Stimulated activated naive B cell treated with anti-CD40 and anti-IgM and Interleukin-4, amounts not matched to agents 10 μg/mL and 1 μg/mL and 100 μg/mL, for 72 hours (primary cell): ENCODE results near the gene BCAS3.
A peak's percentile ranks its signal among the peaks of the same experiment; 100 is the strongest.

Experiments used
- ATAC-seq, 2 donors: fragments of 150-1000 bp; cut with Tn5 transposase; replicated peaks; 2 replicates each; pipeline ENCODE4 v1.10.0; 2021; ENCODE audit warnings: moderate library complexity in 1 of 2
- DNase-seq: peaks from one replicate; pipeline ENCODE4 v3.0.0; 2021
- H3K27ac Mint-ChIP-seq: one replicate; pipeline ENCODE4 v1.8.0; 2022; ENCODE audit warnings: mild to moderate bottlenecking, mixed read lengths
- H3K27me3 Mint-ChIP-seq, 2 donors: one replicate each; pipeline ENCODE4 v1.8.0; 2022; ENCODE audit warnings: mixed read lengths in 2 of 2
- H3K36me3 Mint-ChIP-seq, 2 donors: one replicate each; pipeline ENCODE4 v1.8.0; 2022; ENCODE audit warnings: mixed read lengths in 2 of 2, mild to moderate bottlenecking in 1 of 2
- H3K4me1 Mint-ChIP-seq, 2 donors: one replicate each; pipeline ENCODE4 v1.8.0; 2022; ENCODE audit warnings: mixed read lengths in 2 of 2, mild to moderate bottlenecking in 1 of 2
- H3K4me3 Mint-ChIP-seq, 2 donors: one replicate each; pipeline ENCODE4 v1.8.0; 2022; ENCODE audit warnings: mild to moderate bottlenecking in 2 of 2, mixed read lengths in 2 of 2, moderate library complexity in 1 of 2
- H3K9me3 Mint-ChIP-seq, 2 donors: one replicate each; pipeline ENCODE4 v1.8.0; 2022; ENCODE audit warnings: mixed read lengths in 2 of 2, mild to moderate bottlenecking in 1 of 2

The BCAS3 gene

GRCh38 chr17:61395983-61396585 lies 718.4 kb downstream of the BCAS3 start:
- Mint-ChIP-seq H3K36me3 (peaks cover 4 to 17% of the 10 kb centered on the region in 2 donors), H3K4me3 (no peak overlapping the region), H3K27me3 (peaks cover 58 to 71% of the 10 kb centered on the region in 2 donors), H3K9me3 (no peaks in the 10 kb centered on the region), H3K4me1 (peaks cover 11 to 32% of the 10 kb centered on the region in 2 donors), H3K27ac (no peak overlapping the region)
- ATAC-seq = no peak
- DNase-seq = no peak

DNA sequence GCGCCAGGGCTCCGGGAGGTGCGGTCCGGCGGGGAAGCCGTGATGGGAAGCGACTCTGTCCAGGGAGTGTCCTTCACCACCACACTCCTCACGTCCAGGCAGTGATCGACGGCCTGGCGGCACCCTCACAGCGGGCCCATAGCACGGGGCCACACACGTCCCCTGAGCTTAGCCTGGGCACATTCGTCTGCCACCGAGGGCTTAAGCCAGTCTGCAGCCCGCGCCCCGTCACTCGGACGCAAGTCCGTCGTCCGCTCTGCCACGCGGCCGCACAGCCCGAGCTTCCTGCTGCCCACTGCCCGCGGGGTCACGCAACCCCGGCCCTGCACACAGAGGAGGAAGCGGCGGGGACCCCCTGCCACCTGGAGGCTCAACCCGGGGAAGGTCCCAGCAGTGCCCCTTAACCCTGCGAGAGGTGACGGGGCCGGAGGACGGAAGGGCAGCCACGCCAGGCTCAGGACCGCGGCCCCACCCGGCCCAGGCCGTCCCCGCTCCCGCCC lies 719.0 kb downstream of the BCAS3 start:
- peaks cover 4 to 17% of the 10 kb centered on the region in 2 donors for H3K36me3 Mint-ChIP-seq
- H3K27ac Mint-ChIP-seq = no peak overlapping the region
- no peaks in the 10 kb centered on the region for H3K9me3 Mint-ChIP-seq
- H3K27me3 Mint-ChIP-seq = peaks cover 59 to 72% of the 10 kb centered on the region in 2 donors
- ATAC-seq (no peak), DNase-seq (no peak)
- H3K4me1 Mint-ChIP-seq = peaks cover 14 to 37% of the 10 kb centered on the region in 2 donors
- H3K4me3 Mint-ChIP-seq = peak overlapping the region in 1 of 2 donors; percentile 57

- H3K27me3 Mint-ChIP-seq = peaks cover 57 to 72% of the 10 kb centered on the region in 2 donors
- ATAC-seq (no peak), DNase-seq (no peak)
- no peaks in the 10 kb centered on the region for H3K9me3 Mint-ChIP-seq
- peaks cover 2 to 14% of the 10 kb centered on the region in 2 donors for H3K36me3 Mint-ChIP-seq
- peaks cover 19 to 43% of the 10 kb centered on the region in 2 donors for H3K4me1 Mint-ChIP-seq
- peak overlapping the region; percentile 37 for H3K27ac Mint-ChIP-seq
- H3K4me3 Mint-ChIP-seq = peak overlapping the region in 1 of 2 donors; percentile 22
These were observed 719.6 kb downstream of the BCAS3 start for GRCh38 chr17:61397086-61397842.

GRCh38 chr17:61398721-61399130 lies 721.1 kb downstream of the BCAS3 start:
- DNase-seq (no peak), ATAC-seq (no peak)
- Mint-ChIP-seq H3K9me3 (no peaks in the 10 kb centered on the region), H3K4me3 (peak overlapping the region; percentile 69 to 80), H3K36me3 (peaks cover 0 to 13% of the 10 kb centered on the region in 2 donors), H3K4me1 (peaks cover 34 to 57% of the 10 kb centered on the region in 2 donors), H3K27ac (peak overlapping the region; percentile 86), H3K27me3 (peaks cover 60 to 73% of the 10 kb centered on the region in 2 donors)

DNA sequence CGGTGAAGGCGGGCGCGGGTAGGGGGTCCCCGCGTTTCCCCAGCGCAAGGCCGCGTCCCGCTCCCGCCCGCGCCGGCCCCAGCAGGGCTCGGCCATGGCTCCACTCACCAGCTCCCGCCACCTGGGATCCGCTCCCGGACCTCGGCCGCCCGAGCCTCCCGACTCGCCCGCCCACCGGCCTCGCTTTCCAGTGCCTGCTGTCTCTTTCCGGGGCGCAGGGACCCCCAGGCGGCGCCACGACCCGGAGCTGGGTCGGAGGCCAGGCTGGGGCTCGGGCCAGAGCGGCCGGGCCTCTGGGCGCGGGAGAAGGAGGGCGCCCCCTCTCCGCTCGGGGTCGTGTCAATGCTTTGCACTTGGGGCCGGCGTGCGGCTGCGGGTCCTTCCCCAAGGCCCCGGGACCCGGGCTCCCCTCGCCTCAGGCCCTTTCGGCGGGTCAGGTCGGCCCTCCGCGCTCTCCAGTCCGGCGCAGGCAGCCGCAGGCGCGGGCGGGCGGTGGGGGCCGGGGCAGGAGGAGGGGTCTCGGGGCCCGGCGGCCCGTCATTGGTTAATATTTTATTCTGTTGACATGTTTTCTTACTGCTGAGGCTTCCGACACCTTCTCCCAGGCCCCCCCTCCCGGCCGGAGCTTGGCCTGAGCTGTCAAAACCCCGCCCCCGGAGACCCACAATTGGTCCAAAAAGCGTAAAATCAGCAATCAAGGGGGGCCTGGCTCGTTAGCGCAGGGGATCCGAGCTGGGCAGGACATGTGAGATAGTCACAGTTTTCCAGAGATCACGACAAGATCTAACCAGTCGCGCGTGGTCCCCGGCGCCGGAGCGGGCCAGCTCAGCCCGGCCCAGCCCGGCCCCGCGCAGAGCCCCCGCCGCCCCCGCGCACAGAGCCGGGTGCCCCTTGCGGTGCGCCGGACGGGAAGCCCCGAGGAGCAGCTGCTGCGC lies 721.7 kb downstream of the BCAS3 start, which contains the start of gene TBX2:
Gene TBX2, plus strand, starts transcription at position 713 of the 935 bp plus-strand sequence. CDS start 334 bp downstream, outside the sequence.
- no peaks in the 10 kb centered on the region for H3K9me3 Mint-ChIP-seq
- H3K27ac Mint-ChIP-seq = peak within 1 kb of the TSS; percentile 86
- no peak for ATAC-seq
- H3K4me3 Mint-ChIP-seq = peak within 1 kb of the TSS; percentile 80 to 82
- peaks cover 66 to 73% of the 10 kb centered on the region in 2 donors for H3K27me3 Mint-ChIP-seq
- peaks cover 37 to 64% of the 10 kb centered on the region in 2 donors for H3K4me1 Mint-ChIP-seq
- DNase-seq = no peak
- peaks cover 0 to 13% of the 10 kb centered on the region in 2 donors for H3K36me3 Mint-ChIP-seq

GRCh38 chr17:61400066-61400716 lies 722.5 kb downstream of the BCAS3 start:
- H3K9me3 Mint-ChIP-seq = no peaks in the 10 kb centered on the region
- peaks cover 2 to 13% of the 10 kb centered on the region in 2 donors for H3K36me3 Mint-ChIP-seq
- H3K27me3 Mint-ChIP-seq = peaks cover 58 to 71% of the 10 kb centered on the region in 2 donors
- peak overlapping the region; percentile 25 for H3K27ac Mint-ChIP-seq
- no peak for ATAC-seq
- H3K4me1 Mint-ChIP-seq = peaks cover 39 to 69% of the 10 kb centered on the region in 2 donors
- no peak for DNase-seq
- H3K4me3 Mint-ChIP-seq = peak overlapping the region; percentile 70 to 82

DNA sequence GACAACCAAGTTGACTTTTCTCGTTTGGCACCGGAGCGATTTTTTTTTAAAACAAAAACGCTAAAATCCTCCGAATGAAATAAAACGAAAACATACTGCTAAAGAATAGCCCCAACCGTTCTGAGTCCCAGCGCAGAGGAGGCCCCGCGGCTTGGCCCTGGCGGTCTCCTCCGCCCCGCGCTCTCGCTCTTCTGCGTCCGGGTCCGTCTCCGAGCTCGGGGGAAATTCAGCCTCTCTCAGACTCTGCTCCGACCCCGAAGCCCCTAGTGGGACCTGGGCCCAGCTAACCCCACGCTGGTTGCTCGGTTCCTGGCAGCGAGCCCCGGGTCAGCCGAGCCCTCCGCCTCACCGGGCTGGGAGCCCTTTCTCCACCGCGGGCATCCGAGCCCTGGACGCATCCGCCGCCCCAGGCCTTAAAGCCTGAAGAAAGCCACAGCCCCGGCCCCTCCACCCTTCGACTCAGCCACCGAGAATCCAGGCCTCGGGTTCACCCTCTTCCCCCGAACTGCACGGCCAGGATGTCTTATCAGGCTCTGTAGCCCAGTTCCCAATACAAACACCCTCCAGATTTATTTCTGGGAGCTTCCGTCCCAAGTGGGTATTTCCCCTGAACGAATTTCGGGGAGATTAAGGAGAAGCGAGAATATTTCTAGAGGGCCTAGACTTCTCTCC lies 723.2 kb downstream of the BCAS3 start:
- DNase-seq (no peak), ATAC-seq (no peak)
- H3K4me3 Mint-ChIP-seq = peak overlapping the region; percentile 70 to 82
- H3K4me1 Mint-ChIP-seq = peaks cover 35 to 64% of the 10 kb centered on the region in 2 donors
- peaks cover 52 to 65% of the 10 kb centered on the region in 2 donors for H3K27me3 Mint-ChIP-seq
- H3K36me3 Mint-ChIP-seq = peaks cover 2 to 9% of the 10 kb centered on the region in 2 donors
- H3K9me3 Mint-ChIP-seq = no peaks in the 10 kb centered on the region
- peak overlapping the region; percentile 56 for H3K27ac Mint-ChIP-seq

DNA sequence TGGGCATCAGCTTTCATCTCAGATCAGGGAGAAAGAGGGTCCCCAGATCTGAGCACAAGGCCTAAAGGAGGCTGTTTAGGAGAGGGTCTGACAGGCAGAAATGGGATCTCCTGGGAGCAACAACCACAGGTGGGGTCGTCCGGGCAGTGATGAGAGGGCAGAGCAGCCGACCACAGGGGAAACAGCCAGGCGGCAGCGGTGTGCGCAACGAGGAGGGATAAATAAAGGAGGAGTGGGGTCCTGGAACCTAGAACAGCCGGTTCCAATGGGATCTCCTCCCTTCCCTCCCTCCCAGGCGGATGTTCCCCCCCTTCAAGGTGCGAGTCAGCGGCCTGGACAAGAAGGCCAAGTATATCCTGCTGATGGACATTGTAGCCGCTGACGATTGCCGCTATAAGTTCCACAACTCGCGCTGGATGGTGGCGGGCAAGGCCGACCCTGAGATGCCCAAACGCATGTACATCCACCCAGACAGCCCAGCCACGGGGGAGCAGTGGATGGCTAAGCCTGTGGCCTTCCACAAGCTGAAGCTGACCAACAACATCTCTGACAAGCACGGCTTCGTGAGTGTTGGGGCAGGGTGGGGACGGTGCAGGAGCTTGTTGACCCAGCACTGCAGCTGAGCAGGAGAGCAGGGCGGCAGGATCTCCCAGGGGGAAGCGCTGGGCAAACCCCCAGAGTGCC lies 723.9 kb downstream of the BCAS3 start:
- Mint-ChIP-seq H3K27ac (peak overlapping the region; percentile 56), H3K4me1 (peaks cover 37 to 61% of the 10 kb centered on the region in 2 donors), H3K9me3 (no peaks in the 10 kb centered on the region), H3K36me3 (peaks cover 2 to 9% of the 10 kb centered on the region in 2 donors), H3K27me3 (peaks cover 56 to 69% of the 10 kb centered on the region in 2 donors), H3K4me3 (peak overlapping the region in 1 of 2 donors; percentile 70)
- DNase-seq (no peak), ATAC-seq (no peak)

GRCh38 chr17:61402073-61402541 lies 724.5 kb downstream of the BCAS3 start:
- Mint-ChIP-seq H3K27me3 (peaks cover 61 to 74% of the 10 kb centered on the region in 2 donors), H3K4me1 (peaks cover 37 to 61% of the 10 kb centered on the region in 2 donors), H3K27ac (peak overlapping the region; percentile 84), H3K36me3 (peaks cover 2 to 9% of the 10 kb centered on the region in 2 donors), H3K9me3 (no peaks in the 10 kb centered on the region), H3K4me3 (peak overlapping the region; percentile 70 to 72)
- DNase-seq (no peak), ATAC-seq (no peak)

GRCh38 chr17:61402978-61403800 lies 725.5 kb downstream of the BCAS3 start:
- Mint-ChIP-seq H3K9me3 (no peaks in the 10 kb centered on the region), H3K4me1 (peaks cover 43 to 63% of the 10 kb centered on the region in 2 donors), H3K27me3 (peaks cover 67 to 77% of the 10 kb centered on the region in 2 donors), H3K36me3 (peaks cover 2 to 9% of the 10 kb centered on the region in 2 donors), H3K4me3 (peak overlapping the region; percentile 70 to 72), H3K27ac (peak overlapping the region; percentile 84)
- no peak for ATAC-seq
- DNase-seq = no peak

DNA sequence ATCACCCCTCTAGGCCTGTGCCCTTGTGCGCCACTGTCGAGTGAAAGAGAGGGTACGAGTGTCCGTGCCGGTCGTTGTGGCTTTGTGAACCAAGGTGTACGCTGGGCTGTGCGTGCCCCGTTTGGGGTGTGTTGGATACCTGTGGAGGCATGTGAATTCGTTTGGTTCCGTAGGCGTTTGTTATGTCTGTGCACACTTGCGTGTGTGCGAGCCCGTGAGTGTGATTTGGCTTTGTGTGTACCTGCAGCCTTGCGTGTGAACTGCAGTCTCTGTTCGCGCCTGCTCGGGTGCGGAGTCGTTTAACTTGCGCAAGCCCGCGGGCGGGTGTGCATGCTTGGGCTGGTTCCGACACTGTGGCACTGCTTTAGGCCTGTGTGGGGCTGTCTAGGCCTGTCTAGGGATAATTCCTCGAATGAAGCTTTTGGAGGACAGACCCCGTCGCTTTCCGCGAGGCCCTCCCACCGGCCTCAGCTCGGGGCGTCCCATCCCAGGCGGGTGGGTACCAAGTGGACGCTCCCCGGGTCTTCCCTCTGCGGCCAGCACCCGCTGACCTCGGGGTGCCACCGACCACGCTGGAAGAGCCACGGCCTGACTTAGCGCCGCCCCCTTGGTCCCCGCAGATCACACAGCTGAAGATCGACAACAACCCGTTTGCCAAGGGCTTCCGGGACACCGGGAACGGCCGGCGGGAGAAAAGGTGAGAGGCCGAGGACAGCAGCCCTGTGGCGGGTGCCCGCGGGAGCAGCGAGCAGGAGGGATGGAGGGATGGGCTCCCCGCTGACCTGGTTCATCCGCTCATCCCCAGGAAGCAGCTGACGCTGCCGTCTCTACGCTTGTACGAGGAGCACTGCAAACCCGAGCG lies 726.4 kb downstream of the BCAS3 start:
- H3K27me3 Mint-ChIP-seq = peaks cover 68 to 76% of the 10 kb centered on the region in 2 donors
- DNase-seq (no peak), ATAC-seq (no peak)
- no peaks in the 10 kb centered on the region for H3K9me3 Mint-ChIP-seq
- peaks cover 45 to 64% of the 10 kb centered on the region in 2 donors for H3K4me1 Mint-ChIP-seq
- H3K36me3 Mint-ChIP-seq = peaks cover 2 to 5% of the 10 kb centered on the region in 2 donors
- H3K27ac Mint-ChIP-seq = peak overlapping the region; percentile 84
- peak overlapping the region; percentile 72 to 76 for H3K4me3 Mint-ChIP-seq
